ENCODE measurements around the gene MBD4.
"Not testable (repeated sequence)": the region's sequence is repeated elsewhere in the genome, so short reads cannot be mapped to it uniquely, and the experiment has no call there.

Gene MBD4

DNA sequence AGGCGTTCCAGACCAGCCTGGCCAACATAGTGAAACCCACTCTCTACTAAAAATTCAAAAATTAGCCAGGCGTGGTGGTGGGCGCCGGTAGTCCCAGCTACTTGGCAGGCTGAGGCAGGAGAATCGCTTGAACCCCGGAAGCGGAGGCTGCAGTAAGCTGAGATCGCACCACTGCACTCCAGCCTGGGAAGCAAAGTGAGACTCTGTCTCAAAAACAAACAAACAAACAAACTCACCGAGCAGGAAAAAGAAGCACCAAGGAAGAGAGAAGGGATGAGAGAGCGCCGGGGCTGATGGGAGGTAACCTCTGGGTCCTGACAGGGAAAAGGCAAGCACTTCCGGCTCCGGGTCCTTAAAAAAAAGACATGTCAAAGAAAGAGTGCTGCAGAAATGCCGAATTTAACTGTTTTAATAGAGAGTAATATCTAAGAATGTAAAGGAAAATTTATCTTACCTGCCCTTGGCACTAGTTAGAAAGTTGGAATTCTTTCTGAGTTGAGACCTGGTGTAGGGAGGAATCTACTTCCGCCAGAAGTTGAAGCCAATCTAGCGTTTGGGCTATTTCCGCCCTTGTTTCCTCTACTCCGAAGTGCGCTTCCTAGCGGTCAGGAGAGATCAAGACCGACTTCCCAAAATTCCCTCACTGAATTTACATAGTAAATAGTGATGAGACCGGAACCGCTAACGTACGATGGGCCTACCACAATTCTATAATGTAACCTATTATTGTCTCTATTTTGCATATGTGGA lies 40.4 kb downstream of the MBD4 start:
- peak; percentile 97 for DNase-seq (ENCODE audit: low read depth, low spot score)
- in situ Hi-C loops (cut with HindIII; ENCODE audit: low sequenced_read_pairs), result no loop called here
- peak overlapping the region; percentile 76 for H3K4me3 ChIP-seq (ENCODE audit: low read depth, low read length)
- TF ChIP-seq, protein P1, sequence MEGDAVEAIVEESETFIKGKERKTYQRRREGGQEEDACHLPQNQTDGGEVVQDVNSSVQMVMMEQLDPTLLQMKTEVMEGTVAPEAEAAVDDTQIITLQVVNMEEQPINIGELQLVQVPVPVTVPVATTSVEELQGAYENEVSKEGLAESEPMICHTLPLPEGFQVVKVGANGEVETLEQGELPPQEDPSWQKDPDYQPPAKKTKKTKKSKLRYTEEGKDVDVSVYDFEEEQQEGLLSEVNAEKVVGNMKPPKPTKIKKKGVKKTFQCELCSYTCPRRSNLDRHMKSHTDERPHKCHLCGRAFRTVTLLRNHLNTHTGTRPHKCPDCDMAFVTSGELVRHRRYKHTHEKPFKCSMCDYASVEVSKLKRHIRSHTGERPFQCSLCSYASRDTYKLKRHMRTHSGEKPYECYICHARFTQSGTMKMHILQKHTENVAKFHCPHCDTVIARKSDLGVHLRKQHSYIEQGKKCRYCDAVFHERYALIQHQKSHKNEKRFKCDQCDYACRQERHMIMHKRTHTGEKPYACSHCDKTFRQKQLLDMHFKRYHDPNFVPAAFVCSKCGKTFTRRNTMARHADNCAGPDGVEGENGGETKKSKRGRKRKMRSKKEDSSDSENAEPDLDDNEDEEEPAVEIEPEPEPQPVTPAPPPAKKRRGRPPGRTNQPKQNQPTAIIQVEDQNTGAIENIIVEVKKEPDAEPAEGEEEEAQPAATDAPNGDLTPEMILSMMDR (IDR thresholded peaks at IDR 0.05; ENCODE audit: low read depth, low read length), result peak; percentile 89

DNA sequence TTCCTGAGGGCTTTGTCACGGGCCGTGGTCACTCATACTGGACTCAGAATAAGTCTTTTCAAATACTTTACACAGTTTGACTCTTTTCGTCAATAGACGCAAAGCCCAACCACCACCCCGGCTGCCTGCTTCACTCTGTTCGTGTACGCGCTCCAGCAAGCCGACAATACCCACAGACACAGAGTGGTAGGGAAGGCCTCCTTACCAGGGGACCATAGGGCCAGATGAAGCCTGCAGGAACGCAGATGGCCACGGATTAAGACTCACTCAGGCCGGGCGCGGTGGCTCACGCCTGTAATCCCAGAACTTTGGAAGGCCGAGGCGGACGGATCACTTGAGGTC lies 41.0 kb downstream of the MBD4 start:
- DNase-seq (ENCODE audit: low read depth, low spot score), result peak; percentile 22
- in situ Hi-C loops (cut with HindIII; ENCODE audit: low sequenced_read_pairs), result no loop called here
- TF ChIP-seq, protein P1 (IDR thresholded peaks at IDR 0.05; ENCODE audit: low read depth, low read length), result no peak

DNA sequence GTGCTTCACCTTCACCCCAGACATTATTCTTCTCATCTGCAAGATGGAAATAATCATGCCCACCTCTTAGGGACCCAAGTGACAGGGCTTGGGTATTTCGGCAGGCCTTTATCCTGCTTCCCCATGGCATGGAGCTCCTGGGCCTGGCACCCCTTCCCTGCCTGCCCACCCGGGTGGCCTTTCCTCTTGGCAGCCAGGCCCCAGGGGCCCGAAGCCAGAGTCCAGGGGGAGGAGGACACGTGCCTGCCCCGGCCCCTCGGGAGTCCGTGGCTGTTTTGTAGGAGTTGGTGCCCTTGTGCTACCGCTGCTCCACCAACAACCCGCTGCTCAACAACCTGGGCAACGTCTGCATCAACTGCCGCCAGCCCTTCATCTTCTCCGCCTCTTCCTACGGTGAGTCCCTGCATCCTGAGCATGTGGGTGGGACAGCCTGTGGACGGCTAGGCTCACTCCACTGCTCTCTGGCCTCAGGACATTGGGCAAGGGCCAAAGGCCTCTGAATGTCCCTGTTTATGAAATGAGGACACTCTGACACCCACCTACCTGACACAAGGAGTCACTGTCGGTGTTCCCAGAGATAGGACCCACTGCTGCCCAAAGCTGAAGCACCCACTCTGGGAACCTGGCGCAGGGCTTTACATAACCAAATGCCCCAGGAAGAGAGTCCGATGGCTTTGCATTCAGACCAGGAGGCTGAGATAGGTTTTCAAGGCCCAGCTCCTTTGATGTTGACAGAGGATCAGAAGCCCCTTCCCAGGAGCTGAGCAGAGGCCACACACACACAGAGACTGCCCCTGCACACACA lies 45.8 kb downstream of the MBD4 start:
- DNase-seq (ENCODE audit: low read depth, low spot score); H3K4me3 ChIP-seq (ENCODE audit: low read depth, low read length); in situ Hi-C loops (cut with HindIII; ENCODE audit: low sequenced_read_pairs): not testable (repeated sequence)

More for the DNA sequence above, 41.0 kb downstream of the MBD4 start:
- H3K4me3 ChIP-seq (ENCODE audit: low read depth, low read length), result peak overlapping the region; percentile 76

DNA sequence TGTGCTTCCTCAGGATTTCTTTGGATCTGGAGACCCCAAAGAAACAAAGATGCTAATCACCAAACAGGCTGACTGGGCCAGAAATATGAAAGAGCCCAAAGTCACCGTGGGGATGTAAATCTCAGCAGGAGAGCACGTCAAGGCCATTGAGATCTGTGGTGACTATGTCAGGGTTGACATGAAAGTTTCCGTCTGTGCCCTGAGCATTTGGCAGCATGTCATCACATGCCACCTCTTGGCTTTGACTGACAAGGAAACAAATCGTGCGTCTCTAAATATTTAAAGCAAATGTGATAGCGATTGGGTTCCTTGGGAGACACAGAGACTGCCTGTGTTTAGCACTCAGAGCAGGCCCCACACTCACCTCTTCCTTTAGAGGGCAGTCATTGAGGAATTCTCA lies 46.5 kb downstream of the MBD4 start:
- TF ChIP-seq, protein P1 (IDR thresholded peaks at IDR 0.05; ENCODE audit: low read depth, low read length), result no peak
- in situ Hi-C loops (cut with HindIII; ENCODE audit: low sequenced_read_pairs), result no loop called here
- no peak for DNase-seq (ENCODE audit: low read depth, low spot score)
- H3K4me3 ChIP-seq (ENCODE audit: low read depth, low read length), result no peak overlapping the region

DNA sequence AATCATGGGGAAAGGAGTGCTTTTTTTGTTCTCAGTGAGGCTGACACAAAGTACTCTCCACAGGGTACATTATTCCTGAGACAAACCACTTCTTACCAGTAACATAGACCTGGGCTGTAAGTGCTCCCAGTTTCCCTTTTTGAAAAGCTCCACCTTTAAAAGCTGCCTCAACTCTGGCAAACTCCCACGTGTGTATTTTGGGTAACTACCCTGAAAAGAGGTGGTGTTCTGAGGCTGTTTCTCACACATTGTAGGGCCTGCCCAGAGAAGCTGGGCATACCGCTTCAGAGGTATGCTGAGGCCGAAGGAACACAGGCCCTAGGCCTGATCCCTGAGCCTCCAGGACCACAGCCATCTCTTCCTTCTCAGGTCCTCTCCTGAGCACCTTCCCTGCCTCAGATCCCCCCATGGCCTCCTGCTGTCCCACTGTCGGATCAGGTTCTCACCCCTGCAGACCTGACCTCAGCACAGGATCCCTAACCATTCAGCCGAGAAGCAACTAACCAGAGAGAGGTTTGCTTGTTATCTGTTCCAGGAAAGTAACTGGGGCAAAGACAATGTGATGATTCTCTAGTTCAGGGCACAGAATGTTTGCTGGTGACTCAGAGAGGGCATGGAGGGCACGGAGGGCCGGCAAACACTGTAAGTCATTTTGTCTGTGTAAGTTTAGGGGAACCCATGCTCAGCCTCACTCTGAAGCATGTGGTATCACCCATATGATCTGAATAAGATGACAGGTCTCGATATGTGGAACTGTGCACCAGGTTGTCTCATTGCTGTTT lies 47.5 kb downstream of the MBD4 start:
- H3K4me3 ChIP-seq (ENCODE audit: low read depth, low read length); in situ Hi-C loops (cut with HindIII; ENCODE audit: low sequenced_read_pairs); DNase-seq (ENCODE audit: low read depth, low spot score): not testable (repeated sequence)

DNA sequence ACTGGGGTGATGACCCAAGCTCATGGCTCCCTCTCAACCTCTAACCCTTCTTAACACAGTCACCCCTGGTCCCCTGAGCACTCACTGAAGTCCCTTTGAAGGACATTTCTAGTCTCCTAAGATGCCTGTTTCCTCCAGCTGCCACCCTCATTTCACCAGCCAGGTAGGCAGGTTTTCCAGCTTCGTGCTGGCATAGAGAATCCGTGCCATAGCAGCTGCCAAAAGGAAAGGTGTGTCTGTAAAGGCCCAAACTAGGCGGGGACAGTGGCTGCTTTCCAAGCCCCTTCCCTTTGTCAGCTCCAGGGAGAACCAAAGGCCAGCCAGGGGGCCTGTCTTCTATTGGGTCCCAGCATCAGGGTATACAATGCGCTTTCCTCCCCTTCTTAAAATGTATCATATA lies 48.2 kb downstream of the MBD4 start:
- DNase-seq (ENCODE audit: low read depth, low spot score); in situ Hi-C loops (cut with HindIII; ENCODE audit: low sequenced_read_pairs); H3K4me3 ChIP-seq (ENCODE audit: low read depth, low read length): not testable (repeated sequence)

DNA sequence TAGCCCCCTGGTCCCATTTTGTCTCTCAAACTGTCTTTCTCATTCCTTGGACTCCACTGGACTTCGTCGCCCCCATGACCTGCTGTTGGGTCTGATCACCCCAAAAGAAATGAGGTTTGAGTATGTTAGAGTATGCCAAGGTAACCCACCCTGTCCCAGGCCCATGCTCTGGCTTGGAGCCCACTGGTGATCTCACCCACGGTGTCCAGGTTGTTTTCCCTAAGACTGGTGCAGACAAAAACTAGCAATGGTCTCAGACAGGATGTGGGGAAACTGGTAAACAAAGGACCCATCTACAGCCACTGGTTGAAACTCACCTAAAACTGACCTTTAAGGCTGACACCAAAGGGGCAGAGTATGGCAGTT lies 50.2 kb downstream of the MBD4 start:
- no peak for DNase-seq (ENCODE audit: low read depth, low spot score)
- TF ChIP-seq, protein P1 (IDR thresholded peaks at IDR 0.05; ENCODE audit: low read depth, low read length), result no peak
- no peak overlapping the region for H3K4me3 ChIP-seq (ENCODE audit: low read depth, low read length)
- in situ Hi-C loops (cut with HindIII; ENCODE audit: low sequenced_read_pairs), result no loop called here

DNA sequence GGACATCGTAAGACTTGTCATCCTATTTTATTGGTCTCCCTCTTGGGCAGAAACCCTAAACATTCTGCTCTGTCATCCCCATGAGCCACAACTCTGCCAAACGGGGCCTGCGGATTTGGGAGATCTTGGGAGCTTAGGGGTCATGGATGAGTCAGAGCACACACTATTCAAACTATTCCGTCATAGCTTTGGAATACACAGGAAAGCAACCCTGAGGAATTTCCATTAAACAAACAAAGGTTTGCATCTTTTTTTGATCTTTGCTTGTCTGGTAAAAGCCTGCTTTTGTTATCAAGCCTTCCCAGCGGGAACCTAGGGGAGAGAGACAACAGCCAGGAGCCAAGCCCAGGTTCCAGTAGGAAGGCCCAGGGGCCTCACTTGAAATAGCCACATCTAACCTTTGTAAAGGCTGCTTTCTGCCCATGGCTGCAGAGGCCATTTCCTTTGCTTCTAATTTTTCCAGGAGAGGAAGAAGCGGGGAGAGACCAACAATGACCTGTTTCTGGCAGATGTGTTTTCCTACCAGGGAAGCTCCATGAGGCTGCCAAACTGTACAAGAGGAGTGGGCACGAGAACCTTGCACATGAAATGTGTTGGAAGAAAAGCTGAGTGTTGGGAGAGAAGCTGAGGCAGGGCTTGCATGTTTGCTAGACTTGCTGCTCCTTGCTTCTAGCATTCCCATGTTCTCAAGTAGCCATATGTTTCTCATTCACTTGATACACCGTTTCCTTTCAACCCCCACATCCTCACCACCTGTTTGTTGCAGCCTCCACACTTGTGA lies 50.8 kb downstream of the MBD4 start:
- DNase-seq (ENCODE audit: low read depth, low spot score), result peak; percentile 64
- H3K4me3 ChIP-seq (ENCODE audit: low read depth, low read length); in situ Hi-C loops (cut with HindIII; ENCODE audit: low sequenced_read_pairs): not testable (repeated sequence)
